Osteocyte (in vitro differentiated cells): Measurements from ENCODE around the gene TJP3. TPM values are rescaled to one million over a fixed set of nuclear protein-coding genes. Genes with fewer than 3 reads are reported as not detected.

ENCODE experiments used
- DNase-seq: peaks from one replicate; pipeline ENCODE4 v3.0.0; 2021; ENCODE audit warnings: mixed read lengths; ENCODE audit not compliant: unreplicated experiment; ENCODE audit errors: extremely low spot score
- H3K27ac Mint-ChIP-seq: one replicate; pipeline ENCODE4 v1.8.0; 2021; ENCODE audit warnings: mild to moderate bottlenecking, mixed read lengths; ENCODE audit not compliant: unreplicated experiment
- H3K27me3 Mint-ChIP-seq: one replicate; pipeline ENCODE4 v1.8.0; 2021; ENCODE audit warnings: mixed read lengths; ENCODE audit not compliant: unreplicated experiment
- H3K36me3 Mint-ChIP-seq: one replicate; pipeline ENCODE4 v1.8.0; 2021; ENCODE audit warnings: mixed read lengths; ENCODE audit not compliant: unreplicated experiment
- H3K4me1 Mint-ChIP-seq: one replicate; pipeline ENCODE4 v1.8.0; 2021; ENCODE audit warnings: mixed read lengths; ENCODE audit not compliant: unreplicated experiment
- H3K4me3 Mint-ChIP-seq: one replicate; pipeline ENCODE4 v1.8.0; 2021; ENCODE audit warnings: mild to moderate bottlenecking, moderate library complexity, mixed read lengths; ENCODE audit not compliant: unreplicated experiment
- H3K9me3 Mint-ChIP-seq: one replicate; pipeline ENCODE4 v1.8.0; 2021; ENCODE audit warnings: mixed read lengths; ENCODE audit not compliant: unreplicated experiment
- total RNA-seq: library from RNA; stranded (reverse); gene quantifications from 2 replicates; pipeline ENCODE4 v1.2.1, GENCODE V29; 2021
- TF ChIP-seq, protein P1 (sequence below): fragments of 200-600 bp; sonication (generic); IDR thresholded peaks from 2 replicates; pipeline ENCODE4 v1.5.0; 2021; ENCODE audit warnings: antibody characterized with exemption, mild to moderate bottlenecking, moderate library complexity

TJP3 gene
- total RNA-seq, 1 donor from 2014 or later, result not detected

DNA sequence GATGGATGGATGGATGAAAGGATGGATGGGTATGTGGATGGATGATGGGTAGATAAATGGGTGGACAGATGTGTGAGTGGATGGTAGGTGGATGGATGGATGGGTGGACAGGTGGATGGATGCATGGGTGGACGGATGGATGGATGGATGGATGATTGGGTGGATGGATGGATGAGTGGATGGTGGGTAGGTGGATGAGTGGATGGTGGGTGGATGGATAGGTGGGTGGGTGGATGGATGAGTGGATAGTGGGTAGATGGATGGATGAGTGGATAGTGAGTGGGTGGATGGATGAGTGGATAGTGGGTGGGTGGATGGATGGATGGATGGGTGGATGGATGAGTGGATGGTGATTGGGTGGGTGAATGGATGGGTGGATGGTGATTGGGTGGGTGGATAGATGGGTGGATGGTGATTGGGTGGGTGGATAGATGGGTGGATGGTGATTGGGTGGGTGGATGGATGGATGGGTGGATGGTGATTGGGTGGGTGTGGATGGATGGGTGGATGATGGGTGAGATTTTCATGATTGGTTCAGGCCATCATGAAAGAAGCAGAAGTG, 68.4 kb downstream of the TJP3 start:
- H3K9me3 Mint-ChIP-seq, result peaks cover 2% of the 10 kb centered on the region
- TF ChIP-seq, protein P1, sequence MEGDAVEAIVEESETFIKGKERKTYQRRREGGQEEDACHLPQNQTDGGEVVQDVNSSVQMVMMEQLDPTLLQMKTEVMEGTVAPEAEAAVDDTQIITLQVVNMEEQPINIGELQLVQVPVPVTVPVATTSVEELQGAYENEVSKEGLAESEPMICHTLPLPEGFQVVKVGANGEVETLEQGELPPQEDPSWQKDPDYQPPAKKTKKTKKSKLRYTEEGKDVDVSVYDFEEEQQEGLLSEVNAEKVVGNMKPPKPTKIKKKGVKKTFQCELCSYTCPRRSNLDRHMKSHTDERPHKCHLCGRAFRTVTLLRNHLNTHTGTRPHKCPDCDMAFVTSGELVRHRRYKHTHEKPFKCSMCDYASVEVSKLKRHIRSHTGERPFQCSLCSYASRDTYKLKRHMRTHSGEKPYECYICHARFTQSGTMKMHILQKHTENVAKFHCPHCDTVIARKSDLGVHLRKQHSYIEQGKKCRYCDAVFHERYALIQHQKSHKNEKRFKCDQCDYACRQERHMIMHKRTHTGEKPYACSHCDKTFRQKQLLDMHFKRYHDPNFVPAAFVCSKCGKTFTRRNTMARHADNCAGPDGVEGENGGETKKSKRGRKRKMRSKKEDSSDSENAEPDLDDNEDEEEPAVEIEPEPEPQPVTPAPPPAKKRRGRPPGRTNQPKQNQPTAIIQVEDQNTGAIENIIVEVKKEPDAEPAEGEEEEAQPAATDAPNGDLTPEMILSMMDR, result no peak
- DNase-seq, result no peak
- H3K27ac Mint-ChIP-seq, result no peak overlapping the region
- H3K4me3 Mint-ChIP-seq, result no peak overlapping the region
- no peaks in the 10 kb centered on the region for H3K27me3 Mint-ChIP-seq
- no peaks in the 10 kb centered on the region for H3K36me3 Mint-ChIP-seq
- H3K4me1 Mint-ChIP-seq, result no peaks in the 10 kb centered on the region

DNA sequence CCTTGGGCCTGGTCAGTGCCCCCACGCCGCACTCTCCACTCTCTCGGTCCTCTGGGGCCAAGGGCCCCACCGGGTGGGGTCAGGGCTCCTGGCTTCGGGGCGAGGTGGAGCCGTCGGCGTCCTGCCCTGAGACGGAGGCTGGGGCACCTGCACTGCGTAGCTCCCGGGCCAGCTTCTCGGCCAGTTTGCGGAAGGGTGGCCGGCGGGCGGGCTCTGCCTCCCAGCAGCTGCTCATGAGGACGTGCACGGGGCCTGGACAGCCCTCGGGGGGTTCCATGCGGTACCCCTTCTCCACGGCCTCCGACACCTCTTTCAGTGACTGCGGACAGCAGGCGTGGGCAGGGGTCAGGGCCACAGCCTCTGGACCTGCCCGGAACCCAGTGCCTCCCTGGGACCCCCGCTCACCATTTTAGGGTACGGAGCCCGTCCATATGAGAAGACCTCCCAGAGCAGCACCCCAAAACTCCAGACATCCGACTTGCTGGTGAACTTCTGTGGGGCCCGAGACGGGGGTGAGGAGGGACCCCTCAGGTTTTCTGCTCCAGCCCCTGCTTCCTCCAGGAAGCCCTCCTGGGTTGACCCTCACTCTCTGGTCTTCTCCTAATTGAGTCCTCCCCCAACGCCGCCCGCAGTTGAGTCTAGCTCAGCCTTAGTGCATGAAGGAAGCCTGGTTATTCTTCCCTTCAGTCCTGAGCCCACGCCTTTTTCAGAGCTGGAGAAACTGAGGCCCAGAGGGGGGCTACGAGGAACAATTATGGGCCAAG, 70.1 kb downstream of the TJP3 start:
- TF ChIP-seq, protein P1, result no peak
- H3K27me3 Mint-ChIP-seq, result no peaks in the 10 kb centered on the region
- no peak overlapping the region for H3K27ac Mint-ChIP-seq
- H3K4me3 Mint-ChIP-seq, result no peak overlapping the region
- H3K36me3 Mint-ChIP-seq, result no peaks in the 10 kb centered on the region
- DNase-seq, result no peak
- H3K4me1 Mint-ChIP-seq, result no peaks in the 10 kb centered on the region
- H3K9me3 Mint-ChIP-seq, result peaks cover 10% of the 10 kb centered on the region

DNA sequence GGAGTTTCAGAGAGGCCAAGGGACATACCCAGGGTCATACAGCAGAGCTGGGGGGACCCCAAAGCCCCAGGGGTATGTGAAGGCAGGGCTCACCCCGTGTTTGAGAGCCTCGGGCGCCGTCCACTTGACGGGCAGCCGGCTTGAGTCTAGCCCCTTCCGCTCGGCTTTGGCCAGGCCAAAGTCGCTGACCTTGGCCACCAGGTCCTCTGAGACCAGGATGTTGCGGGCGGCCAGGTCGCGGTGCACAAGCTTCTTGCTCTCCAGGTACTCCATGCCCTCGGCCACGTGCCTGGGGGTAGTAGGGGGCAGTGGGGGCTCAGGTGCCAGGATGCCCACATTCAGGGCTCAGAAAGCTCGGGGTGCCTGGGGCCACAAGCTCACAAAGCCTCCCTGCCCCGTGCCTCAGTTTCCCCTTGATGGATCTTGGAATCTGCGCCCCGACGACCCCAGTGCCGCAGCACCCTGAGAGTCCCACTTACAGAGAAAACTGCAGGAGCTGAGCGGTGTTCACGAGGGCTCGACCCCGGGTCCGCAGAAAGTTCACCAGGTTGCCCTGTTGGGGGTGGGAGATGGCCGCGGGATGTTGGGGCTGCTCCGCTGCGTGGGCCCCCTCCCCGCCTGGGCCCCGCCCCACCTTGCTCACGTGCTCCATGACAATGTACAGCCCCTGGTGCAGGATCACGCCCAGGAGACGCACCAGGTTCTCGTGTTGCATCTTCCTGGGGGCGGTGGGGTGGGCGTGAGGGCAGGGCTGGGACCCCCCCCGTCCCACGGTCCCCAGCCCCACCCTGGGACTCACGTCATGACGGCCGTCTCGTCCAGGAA, 70.9 kb downstream of the TJP3 start:
- no peak overlapping the region for H3K4me3 Mint-ChIP-seq
- peaks cover 2% of the 10 kb centered on the region for H3K27me3 Mint-ChIP-seq
- peaks cover 10% of the 10 kb centered on the region for H3K9me3 Mint-ChIP-seq
- DNase-seq, result no peak
- H3K36me3 Mint-ChIP-seq, result no peaks in the 10 kb centered on the region
- no peaks in the 10 kb centered on the region for H3K4me1 Mint-ChIP-seq
- TF ChIP-seq, protein P1, result no peak
- H3K27ac Mint-ChIP-seq, result no peak overlapping the region

DNA sequence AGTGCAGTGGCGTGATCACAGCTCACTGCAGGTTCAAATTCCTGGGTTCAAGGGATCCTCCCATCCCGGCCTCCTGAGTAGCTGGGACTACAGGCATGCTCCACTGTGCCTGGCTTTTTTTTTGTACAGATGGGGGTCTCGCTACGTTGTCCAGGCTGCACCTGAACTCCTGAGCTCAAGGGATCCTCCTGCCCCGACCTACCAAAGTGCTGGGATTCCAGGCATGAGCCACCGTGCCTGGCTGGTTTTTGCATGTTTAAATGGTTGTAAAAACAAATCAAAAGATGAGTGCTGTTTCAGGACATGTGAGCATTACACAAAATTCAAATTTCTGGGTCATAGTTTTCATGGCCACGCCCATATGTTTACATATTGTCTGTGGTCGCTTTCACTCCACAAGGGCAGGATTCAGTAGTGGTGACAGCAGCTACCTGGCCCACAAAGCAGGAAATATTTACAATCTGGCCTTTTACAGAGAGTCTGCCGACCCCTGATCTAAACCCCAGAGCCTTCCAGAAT, 72.7 kb downstream of the TJP3 start:
- Mint-ChIP-seq H3K36me3 (no peaks in the 10 kb centered on the region), H3K4me3 (no peak overlapping the region), H3K27me3 (peaks cover 14% of the 10 kb centered on the region), H3K9me3 (peaks cover 10% of the 10 kb centered on the region), H3K4me1 (peaks cover 6% of the 10 kb centered on the region), H3K27ac (no peak overlapping the region)
- TF ChIP-seq, protein P1, result no peak
- DNase-seq, result no peak
